HS-27A (cell line): Measurements from ENCODE around the gene MX2.
"Not testable (repeated sequence)": the region's sequence is repeated elsewhere in the genome, so short reads cannot be mapped to it uniquely, and the experiment has no call there.

ENCODE experiments used
- DNase-seq: peaks from one replicate; pipeline ENCODE4 v3.0.0-alpha.2; 2012; ENCODE audit warnings: low read depth, missing footprints

Gene MX2

GRCh38 chr21:41337515-41337914 is 24.3 kb upstream of the MX2 start:
- DNase-seq = no peak

- DNase-seq = no peak
Observed at GRCh38 chr21:41338455-41338854, 23.4 kb upstream of the MX2 start.

- DNase-seq = no peak
Observed at GRCh38 chr21:41342035-41342434, 19.8 kb upstream of the MX2 start.

- no peak for DNase-seq
Observed at GRCh38 chr21:41344146-41344545, 17.7 kb upstream of the MX2 start.

GRCh38 chr21:41345356-41345755 is 16.5 kb upstream of the MX2 start:
- no peak for DNase-seq

DNA sequence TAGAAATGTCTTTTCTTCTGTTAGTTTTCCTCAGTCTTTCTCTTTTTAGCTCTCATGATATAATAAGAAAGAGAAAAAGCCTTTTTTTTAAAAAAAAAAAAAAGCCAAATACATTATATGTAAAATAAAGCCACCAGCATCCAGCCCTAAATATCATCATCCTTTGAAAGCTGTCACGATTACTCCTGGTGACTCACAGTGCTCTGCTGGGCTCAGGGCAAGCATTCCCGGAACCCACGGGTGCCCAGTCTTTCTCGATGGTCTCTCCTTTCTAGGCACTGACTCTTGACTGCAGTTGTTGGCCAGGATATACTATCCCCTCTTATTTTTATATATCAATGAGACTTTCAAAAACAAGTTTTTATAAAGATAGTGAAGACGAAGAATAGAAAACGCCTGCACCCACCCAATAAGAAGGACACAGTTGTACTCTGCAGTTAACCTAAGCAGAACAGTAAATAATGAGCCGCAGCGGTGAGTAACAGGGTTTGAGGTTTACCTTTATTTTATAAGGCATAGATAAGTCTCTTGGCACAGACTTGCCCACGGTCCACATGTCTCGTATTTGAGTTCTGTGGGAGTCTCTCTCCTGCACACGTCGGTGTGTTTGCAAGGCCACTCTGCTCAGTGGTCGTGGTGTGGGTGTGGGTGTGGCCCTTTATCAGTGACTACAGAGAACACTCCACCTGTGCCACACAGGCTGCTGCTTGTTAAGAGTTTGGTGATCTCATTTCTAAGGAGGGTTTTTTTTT is 15.7 kb upstream of the MX2 start:
- DNase-seq = no peak

DNA sequence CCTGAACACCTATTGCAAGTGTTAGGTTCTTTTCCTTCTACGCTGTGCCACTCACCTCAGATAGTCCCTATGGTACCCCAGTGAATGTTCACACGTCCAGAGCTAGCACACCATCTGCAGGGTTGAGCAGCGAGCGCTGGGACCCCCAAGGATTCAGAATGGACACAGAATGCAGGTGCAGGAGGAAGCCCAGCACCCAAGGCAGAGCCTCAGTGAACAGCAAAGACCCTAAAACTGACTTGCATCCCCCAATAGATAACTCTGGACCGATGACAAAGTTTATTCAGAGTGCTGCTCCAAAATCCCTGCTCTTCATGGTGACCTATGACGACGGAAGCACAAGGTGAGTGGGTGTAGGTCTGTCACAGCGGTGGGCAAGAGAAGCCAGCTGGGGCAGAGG is 15.1 kb upstream of the MX2 start:
- no peak for DNase-seq

DNA sequence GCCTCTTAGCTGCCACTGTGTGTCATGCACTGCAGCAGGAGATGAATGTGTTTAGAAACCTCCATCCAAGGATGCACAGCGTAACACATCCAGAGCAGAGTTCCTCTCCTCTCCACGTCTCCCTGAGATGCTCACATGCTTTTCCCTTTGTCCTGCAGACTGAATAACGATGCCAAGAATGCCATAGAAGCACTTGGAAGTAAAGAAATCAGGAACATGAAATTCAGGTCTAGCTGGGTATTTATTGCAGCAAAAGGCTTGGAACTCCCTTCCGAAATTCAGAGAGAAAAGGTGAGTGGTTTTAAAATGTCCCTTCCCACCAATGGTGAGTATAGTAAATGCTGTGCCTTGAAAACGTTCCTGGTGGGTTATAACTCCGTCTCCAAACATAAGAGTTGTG is 13.4 kb upstream of the MX2 start:
- no peak for DNase-seq

GRCh38 chr21:41349126-41349525 is 12.7 kb upstream of the MX2 start:
- DNase-seq = no peak

- DNase-seq = no peak
Observed at GRCh38 chr21:41349619-41350390, 12.0 kb upstream of the MX2 start.

DNA sequence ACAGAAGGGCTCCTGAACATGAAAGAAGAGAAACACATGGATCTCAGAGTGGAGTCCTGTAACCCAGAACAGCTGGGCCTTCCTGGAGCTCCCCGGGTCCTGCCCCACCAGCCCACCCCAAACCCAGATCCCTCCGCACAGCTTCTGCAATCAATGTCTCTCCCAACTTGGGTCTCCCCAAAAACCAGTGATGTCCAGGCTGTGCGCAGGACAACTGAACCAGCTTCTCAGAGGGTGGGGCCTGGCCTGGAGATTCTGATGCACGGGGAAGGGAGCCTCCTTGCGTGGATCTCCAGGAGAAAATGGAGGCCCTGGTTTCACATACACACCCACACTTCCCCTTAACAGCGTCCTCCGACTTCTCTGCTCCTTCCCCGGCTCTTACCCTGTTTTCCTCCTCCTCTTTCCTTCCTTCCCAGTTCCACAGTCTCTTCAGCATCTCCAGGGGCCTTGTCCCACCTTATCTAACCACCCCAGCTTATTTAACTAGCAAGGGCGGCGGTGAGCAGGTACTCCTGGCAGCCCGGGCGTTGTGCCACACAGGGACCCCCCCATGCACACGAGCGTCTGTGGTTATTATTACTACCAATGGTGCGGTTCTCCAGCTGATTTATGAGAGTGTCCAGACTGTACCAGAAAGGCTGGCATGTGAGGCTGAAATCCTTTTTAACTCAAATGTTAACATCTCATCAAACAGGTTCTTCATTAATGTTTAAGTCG is 11.2 kb upstream of the MX2 start:
- no peak for DNase-seq

GRCh38 chr21:41357546-41357945 is 4.3 kb upstream of the MX2 start:
- DNase-seq = no peak

GRCh38 chr21:41358193-41359166 is 3.3 kb upstream of the MX2 start:
- DNase-seq = no peak

DNA sequence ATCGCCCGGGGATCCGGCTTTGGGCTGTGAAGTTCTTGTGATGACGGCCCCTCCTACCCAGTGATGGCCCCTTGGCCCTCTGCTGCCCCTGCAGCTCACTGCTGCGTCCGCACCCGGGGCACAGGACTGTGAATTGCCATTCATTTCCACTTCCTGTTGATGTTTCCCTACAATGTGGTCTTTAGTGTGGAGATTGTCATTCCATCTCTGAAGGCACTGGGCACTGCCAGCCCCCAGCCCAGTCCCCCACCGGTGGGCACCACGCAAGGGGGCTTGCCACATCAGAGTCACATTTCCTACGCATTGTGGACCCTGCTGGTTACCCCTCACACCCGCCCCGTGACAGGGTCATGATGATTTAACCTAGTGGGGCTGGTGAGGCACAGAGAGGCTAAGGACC is 2.5 kb upstream of the MX2 start:
- DNase-seq = no peak

GRCh38 chr21:41359754-41360071 is 2.1 kb upstream of the MX2 start:
- DNase-seq = not testable (repeated sequence)

DNA sequence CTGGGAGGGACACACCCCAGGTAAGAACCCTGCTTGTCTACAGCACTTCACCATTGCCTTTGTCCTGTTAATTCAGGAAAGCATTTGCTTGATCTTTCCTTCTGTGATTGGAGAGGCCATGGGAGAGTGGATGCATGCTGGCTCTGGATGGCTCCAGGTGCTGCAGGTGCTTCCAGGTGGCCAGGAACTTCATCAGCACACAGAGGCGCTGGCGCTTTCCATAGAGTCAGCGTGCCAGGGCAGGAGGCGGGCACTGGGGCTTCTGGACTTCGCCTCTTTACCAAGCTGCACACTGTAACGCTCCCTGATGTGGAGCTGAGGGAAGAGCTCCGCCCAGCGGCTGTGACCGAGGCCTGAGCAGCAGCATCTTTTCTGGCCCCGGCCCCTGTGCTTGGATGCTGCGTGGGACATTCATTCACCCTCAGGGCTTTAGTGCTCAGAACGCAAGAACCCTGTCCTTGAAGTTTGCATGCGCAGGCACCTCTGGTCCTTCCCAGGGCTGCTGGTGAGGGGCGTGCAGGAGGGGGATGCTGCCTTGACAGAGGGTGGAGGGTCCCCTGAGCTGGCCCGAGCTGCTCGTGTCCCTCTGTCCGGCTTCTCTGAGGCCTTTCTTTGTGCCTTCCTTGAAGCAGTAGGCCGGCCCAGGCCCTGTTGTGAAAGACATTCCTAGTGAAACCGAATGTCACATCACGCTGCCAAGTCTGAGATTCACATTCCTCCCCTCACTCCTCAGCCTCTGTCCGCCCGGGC is 1.6 kb upstream of the MX2 start:
- no peak for DNase-seq

DNA sequence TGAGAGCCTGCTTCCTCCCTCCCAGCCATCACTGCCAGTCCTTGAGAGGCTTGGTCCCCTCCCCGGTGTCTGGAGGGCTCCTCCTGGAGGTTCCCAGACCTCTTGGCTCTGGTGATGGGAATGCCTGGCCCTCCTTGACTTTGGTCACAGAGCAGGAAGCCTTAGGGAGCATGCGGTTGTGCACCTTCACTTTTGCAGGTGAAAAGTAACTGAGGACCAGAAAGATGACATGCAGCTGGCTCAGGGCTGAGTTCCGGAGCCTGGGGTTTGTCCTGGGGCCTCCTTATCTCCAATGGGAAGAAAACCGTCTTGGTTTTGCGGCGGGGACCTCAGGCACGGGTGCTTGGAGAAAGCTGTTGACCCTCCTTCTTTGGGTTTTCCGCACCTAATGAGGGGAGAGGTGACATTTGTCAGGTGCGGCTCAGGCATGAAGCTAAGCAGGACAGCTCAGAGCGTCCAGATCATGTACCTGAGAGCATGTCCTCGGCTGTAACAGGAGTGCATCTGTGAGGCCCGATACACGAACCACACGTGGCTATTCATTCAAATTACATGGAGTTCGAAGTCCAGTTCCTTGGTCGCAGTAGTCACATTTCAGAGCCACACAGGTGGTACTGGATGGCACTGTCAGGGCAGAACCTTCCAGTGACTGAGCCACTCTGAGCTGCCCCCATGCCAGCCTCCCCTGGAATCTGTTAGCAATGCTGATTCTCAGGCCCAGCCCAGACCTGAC is 608 bp upstream of the MX2 start:
- no peak for DNase-seq

DNA sequence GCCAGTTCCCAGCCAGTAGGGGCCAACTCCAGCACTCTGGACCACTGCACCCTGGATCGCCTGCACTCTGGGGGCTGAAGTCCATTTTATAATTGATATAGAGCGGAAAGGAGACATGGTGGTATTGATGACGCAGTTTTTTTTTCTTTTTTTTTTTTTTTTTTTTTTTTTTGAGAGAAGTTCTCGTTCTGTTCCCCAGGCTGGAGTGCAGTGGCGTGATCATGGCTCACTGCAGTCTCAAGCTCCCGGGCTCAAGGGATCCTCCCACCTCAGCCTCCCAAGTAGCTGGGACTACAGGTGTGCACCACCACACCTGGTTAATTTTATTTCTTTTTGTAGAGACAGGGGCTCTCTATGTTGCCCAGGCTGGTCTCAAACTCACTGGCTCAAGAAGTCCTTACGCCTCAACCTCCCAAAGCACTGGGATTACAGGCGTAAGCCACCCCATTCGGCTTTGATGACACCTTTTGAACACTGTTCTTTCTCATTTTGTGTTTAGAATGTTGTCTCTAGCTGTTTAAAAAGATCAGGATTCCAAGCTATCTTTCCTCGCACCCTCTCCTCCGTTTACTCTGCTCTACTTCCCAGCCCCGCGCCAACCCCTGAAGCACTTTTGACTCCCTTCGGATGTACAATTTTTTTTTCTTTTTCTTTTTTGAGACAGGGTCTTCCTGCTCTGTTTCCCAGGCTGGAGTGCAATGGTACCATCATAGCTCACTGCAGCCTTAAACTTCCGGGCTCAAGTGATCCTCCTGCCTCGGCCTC is 960 bp downstream of the MX2 start:
- DNase-seq = no peak

DNA sequence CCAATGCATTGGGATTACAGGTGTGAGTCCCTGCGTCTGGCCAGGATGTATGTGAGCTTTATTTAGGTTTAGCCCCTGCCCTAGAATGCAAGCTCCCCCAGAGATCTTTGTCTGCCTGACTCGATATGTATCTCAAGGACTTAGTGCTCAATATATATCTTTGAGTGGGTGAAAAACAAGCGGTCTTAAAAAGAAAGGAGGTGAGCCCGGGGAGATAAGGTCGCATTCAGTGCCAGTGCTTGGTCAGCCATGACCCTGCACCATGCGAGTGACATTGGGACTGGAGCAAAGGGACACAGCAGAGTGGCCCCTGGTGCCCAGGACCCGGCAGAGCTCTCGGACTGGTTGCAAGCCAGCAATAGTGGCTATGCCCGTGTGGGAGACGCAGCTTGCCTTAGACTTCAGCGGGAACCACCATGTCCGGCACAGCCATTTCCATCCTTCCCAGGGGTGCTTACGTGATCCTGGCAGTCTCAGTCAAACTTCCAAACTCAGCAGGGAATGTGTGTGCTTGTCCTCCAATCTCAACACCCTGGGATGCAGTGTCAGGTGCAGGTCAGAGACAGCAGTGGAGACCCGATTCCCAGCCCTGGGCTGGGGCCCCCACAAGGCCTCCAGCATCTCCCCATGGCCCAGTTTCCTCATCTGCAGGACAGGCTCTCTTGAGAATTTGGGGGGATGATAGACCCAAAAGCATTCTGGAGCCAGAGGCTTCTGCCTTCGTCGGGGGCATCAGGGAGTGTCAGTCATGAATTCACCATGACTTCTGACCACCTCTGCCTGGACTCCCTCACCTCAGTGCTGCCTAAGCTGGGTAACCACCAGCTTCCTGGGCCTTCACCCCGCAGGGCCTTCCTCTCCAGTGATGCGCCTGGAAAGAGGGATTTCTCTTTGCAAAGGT is 1.8 kb downstream of the MX2 start:
- no peak for DNase-seq
